HG03342 (cell line): ENCODE measurements around the gene ENOX1.

Experiments
- ATAC-seq: cut with Tn5 transposase; IDR thresholded peaks from one replicate; pipeline ENCODE4 v1.9.1; 2021; ENCODE audit warnings: mild to moderate bottlenecking, moderate library complexity; ENCODE audit not compliant: unreplicated experiment

The ENOX1 gene

GRCh38 chr13:43555667-43556066, 231.1 kb downstream of the ENOX1 start:
- ATAC-seq, result no peak

GRCh38 chr13:43551897-43552456, 234.8 kb downstream of the ENOX1 start:
- ATAC-seq, result no peak

GRCh38 chr13:43546816-43547215, 240.0 kb downstream of the ENOX1 start:
- ATAC-seq, result no peak

GRCh38 chr13:43546251-43546650, 240.5 kb downstream of the ENOX1 start:
- no peak for ATAC-seq

- ATAC-seq, result no peak
Observed at GRCh38 chr13:43545317-43545874, 241.4 kb downstream of the ENOX1 start.

GRCh38 chr13:43544631-43545030, 242.1 kb downstream of the ENOX1 start:
- ATAC-seq, result no peak

- no peak for ATAC-seq
Observed at GRCh38 chr13:43544011-43544410, 242.8 kb downstream of the ENOX1 start.

- ATAC-seq, result no peak
Observed at GRCh38 chr13:43543331-43543730, 243.4 kb downstream of the ENOX1 start.

GRCh38 chr13:43537124-43537523, 249.6 kb downstream of the ENOX1 start:
- ATAC-seq, result no peak

GRCh38 chr13:43529796-43530195, 257.0 kb downstream of the ENOX1 start:
- no peak for ATAC-seq

- no peak for ATAC-seq
Observed at GRCh38 chr13:43528992-43529391, 257.8 kb downstream of the ENOX1 start.

GRCh38 chr13:43522788-43523187, 264.0 kb downstream of the ENOX1 start:
- no peak for ATAC-seq

- ATAC-seq, result no peak
Observed at GRCh38 chr13:43520351-43520750, 266.4 kb downstream of the ENOX1 start.

- no peak for ATAC-seq
Observed at GRCh38 chr13:43518833-43519232, 267.9 kb downstream of the ENOX1 start.

GRCh38 chr13:43516401-43516833, 270.4 kb downstream of the ENOX1 start:
- ATAC-seq, result no peak

- ATAC-seq, result no peak
Observed at GRCh38 chr13:43515531-43515930, 271.2 kb downstream of the ENOX1 start.

- ATAC-seq, result no peak
Observed at GRCh38 chr13:43514311-43514710, 272.5 kb downstream of the ENOX1 start.

- no peak for ATAC-seq
Observed at GRCh38 chr13:43512221-43512620, 274.6 kb downstream of the ENOX1 start.

GRCh38 chr13:43510956-43511901, 275.5 kb downstream of the ENOX1 start:
- no peak for ATAC-seq

- no peak for ATAC-seq
Observed at GRCh38 chr13:43495732-43496131, 291.0 kb downstream of the ENOX1 start.

GRCh38 chr13:43494206-43494605, 292.6 kb downstream of the ENOX1 start:
- no peak for ATAC-seq

- ATAC-seq, result no peak
Observed at GRCh38 chr13:43493496-43494000, 293.2 kb downstream of the ENOX1 start.
